HG03558 (cell line): Measurements from ENCODE around the gene CHTF8.

ENCODE experiments used
- ATAC-seq: cut with Tn5 transposase; IDR thresholded peaks from one replicate; pipeline ENCODE4 v1.9.1; 2021; ENCODE audit warnings: moderate number of reproducible peaks; ENCODE audit not compliant: unreplicated experiment; ENCODE audit errors: extremely low read depth

CHTF8 gene

GRCh38 chr16:69114976-69115355, 17.4 kb downstream of the CHTF8 start:
- no peak for ATAC-seq

DNA sequence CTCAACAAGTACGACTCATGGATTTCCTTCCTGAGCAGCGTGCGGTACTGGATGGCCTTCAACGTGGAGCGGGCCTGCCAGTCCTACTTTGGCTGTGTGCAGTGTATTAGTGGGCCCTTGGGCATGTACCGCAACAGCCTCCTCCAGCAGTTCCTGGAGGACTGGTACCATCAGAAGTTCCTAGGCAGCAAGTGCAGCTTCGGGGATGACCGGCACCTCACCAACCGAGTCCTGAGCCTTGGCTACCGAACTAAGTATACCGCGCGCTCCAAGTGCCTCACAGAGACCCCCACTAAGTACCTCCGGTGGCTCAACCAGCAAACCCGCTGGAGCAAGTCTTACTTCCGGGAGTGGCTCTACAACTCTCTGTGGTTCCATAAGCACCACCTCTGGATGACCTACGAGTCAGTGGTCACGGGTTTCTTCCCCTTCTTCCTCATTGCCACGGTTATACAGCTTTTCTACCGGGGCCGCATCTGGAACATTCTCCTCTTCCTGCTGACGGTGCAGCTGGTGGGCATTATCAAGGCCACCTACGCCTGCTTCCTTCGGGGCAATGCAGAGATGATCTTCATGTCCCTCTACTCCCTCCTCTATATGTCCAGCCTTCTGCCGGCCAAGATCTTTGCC, 17.9 kb downstream of the CHTF8 start:
- no peak for ATAC-seq

- ATAC-seq, result no peak
Observed at GRCh38 chr16:69113216-69113615, 19.2 kb downstream of the CHTF8 start.

DNA sequence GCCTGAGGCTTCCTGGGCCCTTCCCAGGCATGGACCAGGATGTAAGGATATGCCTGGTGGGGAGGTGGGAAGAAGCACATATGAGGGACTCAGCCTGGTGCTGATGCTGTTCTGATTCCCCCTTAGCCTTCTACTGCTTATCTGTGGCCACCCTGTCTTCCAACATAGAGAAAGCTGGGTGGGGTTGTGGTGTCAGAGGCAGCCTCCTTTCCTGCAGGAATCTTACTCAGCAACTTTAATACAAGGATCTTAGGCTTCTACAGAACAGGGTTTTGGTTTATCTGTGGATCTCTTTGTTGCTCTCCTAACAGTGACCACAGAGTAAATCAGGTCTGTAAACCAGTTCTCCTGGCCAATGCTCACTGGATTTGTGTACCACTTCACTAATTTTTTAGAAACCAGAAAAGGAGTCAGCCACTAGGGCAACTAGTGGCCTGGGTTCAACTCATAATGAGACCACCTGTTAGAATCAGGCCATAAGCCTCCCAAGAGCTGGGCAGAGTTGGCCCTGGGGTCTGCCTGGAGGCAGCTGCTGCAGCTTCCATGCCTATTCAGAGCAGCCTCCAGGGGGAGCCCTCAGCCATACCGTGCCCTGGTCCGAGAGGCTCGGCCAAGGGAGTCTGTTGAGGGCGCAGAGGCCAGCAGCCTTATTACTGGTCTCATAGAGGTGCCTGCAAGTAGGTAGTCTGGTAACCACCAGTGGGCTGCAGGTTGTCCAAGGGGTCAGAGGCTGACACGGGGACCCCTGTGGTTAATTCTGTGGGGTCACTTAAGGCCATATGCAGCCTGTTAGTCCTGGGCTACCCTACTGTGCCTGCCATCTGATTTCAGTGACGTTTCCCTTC, 19.9 kb downstream of the CHTF8 start:
- no peak for ATAC-seq

DNA sequence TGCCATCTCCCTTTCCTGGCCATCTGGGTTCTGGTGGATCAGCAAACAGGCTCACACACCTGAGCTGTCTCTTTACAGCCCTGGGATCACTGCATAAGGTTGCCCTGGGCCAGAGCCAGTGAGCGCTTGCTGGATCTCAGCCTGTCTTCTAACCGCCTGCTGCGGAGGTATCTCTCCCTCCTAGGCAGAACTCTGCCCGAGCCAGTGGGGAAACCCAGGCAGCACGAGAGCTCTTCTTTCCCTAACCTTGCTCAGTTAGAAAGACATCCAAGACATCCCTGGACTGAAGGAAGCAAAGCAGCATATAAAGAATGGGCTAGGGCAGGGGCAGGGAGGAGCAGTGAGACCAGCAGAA, 20.5 kb downstream of the CHTF8 start:
- no peak for ATAC-seq

DNA sequence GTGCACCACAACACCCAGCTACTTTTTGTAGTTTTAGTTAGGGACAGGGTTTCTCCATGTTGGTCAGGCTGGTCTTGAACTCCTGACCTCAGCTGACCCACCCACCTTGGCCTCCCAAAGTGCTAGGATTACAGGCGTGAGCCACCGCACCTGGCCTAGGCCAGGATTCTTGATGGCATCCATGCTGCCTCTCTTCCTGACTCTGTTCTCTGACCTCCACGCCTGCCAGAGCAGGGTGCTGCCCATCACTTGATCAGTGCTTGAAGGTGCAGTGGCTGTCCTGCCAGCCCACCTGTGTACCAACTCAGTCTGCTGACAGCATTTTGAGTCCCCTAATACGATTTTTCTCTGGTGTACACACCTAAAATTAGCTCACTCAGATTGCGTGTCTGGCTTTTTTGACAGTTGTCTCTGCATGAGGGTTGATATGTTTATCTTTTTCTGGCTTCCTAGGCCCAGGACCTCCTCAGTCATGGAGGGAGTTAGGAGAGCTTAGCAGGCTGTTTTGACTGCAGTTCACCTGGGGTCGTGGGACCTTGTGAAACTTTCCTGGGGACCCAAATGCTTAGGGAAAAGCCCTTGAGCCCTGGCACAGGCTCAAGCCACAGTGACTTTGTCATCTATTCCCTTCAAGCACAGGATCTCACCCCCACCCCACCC, 21.0 kb downstream of the CHTF8 start:
- ATAC-seq, result no peak

DNA sequence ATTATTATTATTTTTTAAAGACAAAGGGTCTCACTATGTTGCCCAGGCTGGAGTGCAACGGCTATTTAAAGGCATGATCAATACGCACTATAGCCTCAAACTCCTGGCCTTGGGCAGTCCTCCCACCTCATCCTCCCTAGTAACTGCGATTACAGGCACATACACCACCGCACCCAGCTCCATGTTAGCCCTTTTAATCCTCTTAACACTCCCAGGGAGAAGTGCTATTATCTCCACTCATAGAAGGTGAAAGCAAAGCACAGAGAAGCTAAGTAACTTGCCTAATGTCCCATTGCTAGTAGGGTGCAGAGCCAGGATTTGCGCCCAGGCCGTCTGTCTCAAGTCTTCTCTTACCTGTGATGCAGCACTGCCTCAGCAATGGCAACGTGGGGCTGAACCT, 22.0 kb downstream of the CHTF8 start:
- no peak for ATAC-seq

- ATAC-seq, result no peak
Observed at GRCh38 chr16:69109486-69110270, 22.7 kb downstream of the CHTF8 start.

GRCh38 chr16:69108905-69109252, 23.5 kb downstream of the CHTF8 start:
- ATAC-seq, result no peak

DNA sequence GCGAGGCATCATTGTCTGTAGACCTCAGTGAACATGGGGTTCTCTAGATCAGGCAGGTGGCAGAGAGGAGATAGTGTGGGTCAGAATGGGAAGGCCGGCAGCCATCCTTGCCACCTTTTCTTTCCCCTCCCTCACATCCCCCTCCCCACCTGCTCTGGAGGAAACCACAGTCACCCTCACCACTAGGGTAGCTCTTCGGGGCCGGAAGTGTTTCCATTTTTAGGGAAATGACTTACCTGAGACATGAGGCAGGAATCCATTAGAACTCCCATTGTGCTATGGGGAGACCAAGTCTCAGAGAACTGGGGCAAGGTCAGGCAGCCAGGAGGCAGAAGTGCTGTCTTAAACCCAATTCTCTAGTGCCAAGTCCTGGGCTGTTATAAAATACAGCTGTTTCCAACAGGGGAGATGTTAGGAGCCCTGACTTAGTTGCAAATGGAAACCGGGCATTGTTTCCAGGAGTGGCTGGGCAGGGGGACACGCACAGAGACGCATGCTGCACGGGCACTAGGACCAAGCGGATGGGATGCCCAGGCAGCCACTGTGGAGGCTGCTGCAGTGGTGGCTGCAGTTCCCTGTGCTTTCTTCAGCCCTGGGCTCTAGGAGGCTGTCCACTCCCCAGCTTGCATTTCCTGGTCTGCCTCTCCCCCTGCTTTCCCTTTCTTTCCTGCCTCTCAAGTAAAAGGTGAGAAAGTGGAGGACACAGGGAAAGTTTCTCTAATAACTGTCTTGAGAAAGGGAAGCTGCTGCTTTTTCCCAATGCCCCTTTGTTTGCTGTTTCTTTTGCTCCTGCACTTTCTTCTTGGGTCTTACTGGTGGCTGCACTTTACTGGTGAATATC, 24.1 kb downstream of the CHTF8 start:
- no peak for ATAC-seq

- ATAC-seq, result no peak
Observed at GRCh38 chr16:69107316-69107962, 24.9 kb downstream of the CHTF8 start.

DNA sequence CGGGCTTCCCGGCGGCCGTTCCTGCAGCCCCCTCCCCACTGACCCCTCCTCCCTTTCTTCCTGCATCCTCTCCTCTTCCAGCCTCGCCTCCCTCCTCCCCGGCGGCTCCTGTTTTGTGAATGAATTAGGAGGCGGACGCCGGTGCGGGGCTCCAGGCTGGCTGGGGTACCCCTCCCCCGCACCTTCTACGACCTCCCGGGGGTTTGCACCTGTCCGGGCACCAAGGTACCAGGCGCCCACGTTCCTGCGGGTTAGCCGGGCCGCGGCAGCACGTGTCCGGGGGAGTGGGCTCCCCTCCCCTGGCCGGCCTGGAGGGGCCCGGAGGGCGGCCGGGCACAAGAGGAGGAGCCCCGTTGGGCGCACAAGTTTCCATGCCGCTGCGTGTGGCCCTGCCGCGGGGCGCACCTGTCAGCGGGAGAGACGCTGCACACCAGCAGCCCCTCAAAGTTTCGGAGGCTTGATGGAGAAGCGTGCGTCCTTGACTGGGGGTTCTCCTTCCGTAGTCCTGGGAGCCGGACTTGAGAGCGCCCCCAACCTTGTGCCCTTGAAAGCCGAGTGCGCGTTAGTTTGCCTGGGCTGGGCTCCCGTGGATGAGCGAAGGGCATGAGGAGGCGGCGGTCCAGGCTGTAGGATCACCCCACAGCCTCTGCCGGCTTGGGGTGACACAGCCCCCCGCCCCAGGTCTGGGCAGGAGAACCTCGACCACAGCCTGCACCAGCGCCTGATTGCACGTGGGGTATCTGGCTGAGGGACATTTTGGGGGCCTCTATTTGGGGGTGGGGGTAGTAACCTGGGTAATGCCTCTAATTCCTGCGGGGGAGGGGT, 25.7 kb downstream of the CHTF8 start:
- no peak for ATAC-seq

DNA sequence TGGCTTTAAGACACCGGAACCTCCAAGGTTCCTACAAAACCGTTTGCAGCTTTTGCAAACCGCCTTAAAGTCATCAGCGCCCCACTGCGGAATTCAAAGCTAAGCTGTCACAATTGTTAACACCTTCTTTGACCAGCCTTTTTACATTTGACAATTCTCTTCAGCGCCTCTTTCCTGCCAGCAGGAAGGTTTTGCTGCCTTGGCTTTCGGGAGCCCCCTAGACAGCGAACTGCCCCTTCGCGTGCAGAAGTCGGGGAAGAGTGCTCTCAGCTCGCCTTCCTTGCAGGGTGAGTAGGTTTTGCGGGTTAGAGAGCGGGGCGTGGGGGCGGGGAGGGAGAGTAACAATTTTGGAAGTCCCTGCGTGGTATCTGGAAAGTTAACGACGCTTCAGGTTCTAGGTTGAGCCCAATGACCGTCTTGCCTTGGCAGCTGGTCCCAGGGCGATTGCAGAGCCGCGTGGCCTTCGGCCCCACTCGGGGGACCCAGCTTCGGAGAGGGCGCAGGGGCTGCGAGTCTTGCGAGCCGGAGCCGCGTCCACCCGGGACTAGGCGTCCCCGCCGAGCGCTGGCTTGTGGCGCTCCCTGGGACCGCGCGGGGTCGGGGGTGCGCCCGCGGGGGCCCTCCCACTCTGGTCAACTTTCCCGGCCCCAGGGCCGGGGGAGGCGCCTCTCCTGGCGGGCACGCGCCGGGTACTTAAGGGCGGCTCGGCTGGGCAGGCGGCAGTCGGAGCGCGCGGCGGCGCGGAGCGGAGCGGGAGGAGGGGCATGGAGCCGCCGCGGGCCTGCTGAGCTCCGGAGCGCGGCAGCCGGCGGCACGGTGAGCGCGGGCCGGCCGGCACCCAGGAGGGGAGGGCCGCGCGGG, 26.7 kb downstream of the CHTF8 start, which contains the start of gene HAS3:
TSS of gene HAS3 (plus strand) at position 153 of the 861 bp plus-strand sequence. CDS start 3,743 bp downstream, outside the sequence.
- no peak for ATAC-seq

DNA sequence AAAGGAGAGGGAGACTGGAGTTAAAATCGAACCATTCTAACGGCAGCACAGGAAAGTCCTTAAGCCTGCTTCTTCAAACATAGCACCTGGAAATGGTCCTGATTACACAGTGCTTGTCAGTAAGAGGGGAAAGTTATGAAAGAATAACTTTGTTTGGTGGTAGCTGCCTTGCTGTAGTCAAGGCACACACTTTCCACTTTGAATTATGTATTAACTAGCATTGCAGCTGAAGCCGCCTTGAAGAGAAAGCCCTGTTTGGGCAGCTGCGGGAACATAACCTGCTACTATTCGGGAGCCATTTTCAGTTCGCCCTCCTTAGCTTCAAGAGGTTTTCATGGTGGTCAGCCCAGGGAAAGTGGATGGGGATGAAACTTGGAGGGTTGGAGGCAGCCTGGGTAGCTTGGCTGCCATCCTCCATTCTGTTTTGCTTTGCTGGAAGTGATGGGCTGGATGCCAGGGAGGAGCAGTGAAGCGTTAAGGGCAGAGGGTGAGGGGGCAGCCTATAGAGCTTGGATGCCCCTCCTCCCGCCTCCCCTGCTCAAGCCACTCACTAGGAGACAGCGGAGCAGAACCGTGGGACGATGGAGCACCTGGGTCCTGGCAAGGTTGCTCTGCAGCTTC, 32.2 kb downstream of the CHTF8 start:
- ATAC-seq, result no peak

DNA sequence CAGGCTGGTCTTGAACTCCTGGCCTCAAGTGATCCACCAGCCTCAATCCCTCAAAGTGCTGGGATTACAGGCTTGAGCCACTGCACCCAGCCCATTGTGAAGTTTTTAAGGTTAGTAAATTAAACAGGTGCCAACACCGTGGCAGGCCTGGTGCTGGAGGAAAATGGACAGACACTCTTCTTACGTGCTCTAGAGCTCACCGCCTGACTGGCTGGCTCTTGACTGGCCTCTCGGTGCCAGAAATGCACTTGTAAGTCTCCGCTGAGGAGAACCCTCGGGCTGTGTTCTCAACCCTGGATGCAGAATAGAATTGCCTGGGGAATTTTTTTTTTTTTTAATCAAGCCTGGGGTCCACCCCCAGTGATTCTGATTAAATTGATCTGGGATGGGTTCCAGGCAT, 37.2 kb downstream of the CHTF8 start:
- no peak for ATAC-seq

GRCh38 chr16:69094501-69094900, 37.9 kb downstream of the CHTF8 start:
- no peak for ATAC-seq

- no peak for ATAC-seq
Observed at GRCh38 chr16:69093974-69094373, 38.4 kb downstream of the CHTF8 start.
